Measurements from ENCODE around the gene EFCAB7. TPM values are rescaled to one million over a fixed set of nuclear protein-coding genes. Genes with fewer than 3 reads are reported as not detected.

The EFCAB7 gene
- total RNA-seq, 1 experiment from 2014 or later, result 3.6 TPM

DNA sequence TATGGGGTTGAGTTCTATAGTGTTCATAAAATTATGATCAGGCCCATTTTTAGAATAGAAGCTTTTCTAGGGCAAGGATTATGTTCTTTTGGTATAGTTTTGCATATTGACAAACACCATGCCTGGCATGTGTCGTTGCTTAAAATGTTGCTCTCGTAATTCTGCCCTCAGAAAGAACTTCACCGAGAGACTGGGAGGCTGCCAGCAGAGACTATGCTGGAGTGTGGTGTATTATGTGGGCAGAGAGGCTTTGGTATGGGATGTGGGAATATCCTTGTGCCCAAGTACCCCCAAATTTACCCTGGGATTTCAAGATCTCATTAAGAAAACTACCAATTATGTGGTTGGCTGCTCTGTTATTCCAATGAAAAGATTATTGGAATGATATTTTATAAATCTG is 97.8 kb downstream of the EFCAB7 start:
- no peak overlapping the region for H3K4me3 ChIP-seq (ENCODE audit: low read length)
- ATAC-seq, result no peak
- no peak overlapping the region for H3K27ac ChIP-seq (ENCODE audit: low read length)
- no peak for TF ChIP-seq EZH2phosphoT487 (IDR thresholded peaks at IDR 0.05; ENCODE audit: borderline replicate concordance, low read length)
- TF ChIP-seq, protein P1, sequence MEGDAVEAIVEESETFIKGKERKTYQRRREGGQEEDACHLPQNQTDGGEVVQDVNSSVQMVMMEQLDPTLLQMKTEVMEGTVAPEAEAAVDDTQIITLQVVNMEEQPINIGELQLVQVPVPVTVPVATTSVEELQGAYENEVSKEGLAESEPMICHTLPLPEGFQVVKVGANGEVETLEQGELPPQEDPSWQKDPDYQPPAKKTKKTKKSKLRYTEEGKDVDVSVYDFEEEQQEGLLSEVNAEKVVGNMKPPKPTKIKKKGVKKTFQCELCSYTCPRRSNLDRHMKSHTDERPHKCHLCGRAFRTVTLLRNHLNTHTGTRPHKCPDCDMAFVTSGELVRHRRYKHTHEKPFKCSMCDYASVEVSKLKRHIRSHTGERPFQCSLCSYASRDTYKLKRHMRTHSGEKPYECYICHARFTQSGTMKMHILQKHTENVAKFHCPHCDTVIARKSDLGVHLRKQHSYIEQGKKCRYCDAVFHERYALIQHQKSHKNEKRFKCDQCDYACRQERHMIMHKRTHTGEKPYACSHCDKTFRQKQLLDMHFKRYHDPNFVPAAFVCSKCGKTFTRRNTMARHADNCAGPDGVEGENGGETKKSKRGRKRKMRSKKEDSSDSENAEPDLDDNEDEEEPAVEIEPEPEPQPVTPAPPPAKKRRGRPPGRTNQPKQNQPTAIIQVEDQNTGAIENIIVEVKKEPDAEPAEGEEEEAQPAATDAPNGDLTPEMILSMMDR (conservative IDR thresholded peaks at IDR 0.05; ENCODE audit: low read depth, low read length), result no peak
- no peak for TF ChIP-seq EZH2 (IDR thresholded peaks at IDR 0.05; ENCODE audit: low read length, unreplicated experiment)
- DNase-seq, result no peak
- H3F3A ChIP-seq (ENCODE audit: low read length, unreplicated experiment), result no peaks in the 10 kb centered on the region
- H3K4me1 ChIP-seq (ENCODE audit: insufficient read depth, low read length), result peaks cover 10% of the 10 kb centered on the region; the same call in 1 of the 2 replicates
- no peaks in the 10 kb centered on the region for H3K9me2 ChIP-seq (replicated peaks; ENCODE audit: low read length)
- no peak overlapping the region for H2AFZ ChIP-seq (ENCODE audit: low read length)
- H3K4me2 ChIP-seq (ENCODE audit: low read length), result no peak overlapping the region
- no peaks in the 10 kb centered on the region for H3K36me3 ChIP-seq (ENCODE audit: low read depth, low read length)
- no peaks in the 10 kb centered on the region for H3K9me3 ChIP-seq (ENCODE audit: low read length)
- no peak overlapping the region for H3K9ac ChIP-seq (ENCODE audit: low read length)
- ChIA-PET CTCF (no interaction called here), POLR2A (ENCODE audit: unreplicated experiment) (no interaction called here)
- H4K20me1 ChIP-seq (ENCODE audit: low read length), result no peaks in the 10 kb centered on the region
- no TSS peak for BruUV-seq (replicated peaks)
- peaks cover 21% of the 10 kb centered on the region; the same call in 1 of the 2 replicates for H3K79me2 ChIP-seq (ENCODE audit: low read length)
- no peaks in the 10 kb centered on the region for H3K27me3 ChIP-seq (ENCODE audit: low read length)
- intact Hi-C loops (cut with micrococcal nuclease), result no loop called here

DNA sequence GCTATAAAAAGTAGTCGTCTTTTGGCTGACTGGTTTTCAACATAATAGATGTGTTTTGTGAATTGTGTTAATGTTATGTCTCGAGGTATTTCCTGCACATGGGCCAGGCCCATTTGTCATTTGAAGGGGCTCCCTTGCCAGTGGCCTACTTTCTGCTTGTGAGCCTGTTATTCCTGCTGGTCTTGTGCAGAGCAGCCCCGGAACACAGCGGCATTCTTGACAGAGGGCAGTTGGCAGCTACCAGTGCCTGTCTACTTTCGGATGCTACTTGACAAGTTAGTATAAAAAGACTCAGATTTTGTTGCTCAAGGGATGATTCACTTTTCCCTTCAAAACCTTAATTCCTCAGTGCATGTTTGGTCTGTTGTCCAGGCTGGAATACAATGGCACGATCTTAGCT is 98.4 kb downstream of the EFCAB7 start:
- BruUV-seq (replicated peaks), result no TSS peak
- peaks cover 17% of the 10 kb centered on the region; the same call in 1 of the 2 replicates for H3K79me2 ChIP-seq (ENCODE audit: low read length)
- ATAC-seq (no peak), DNase-seq (no peak)
- no peak overlapping the region for H3K27ac ChIP-seq (ENCODE audit: low read length)
- H3K36me3 ChIP-seq (ENCODE audit: low read depth, low read length), result no peaks in the 10 kb centered on the region
- H3F3A ChIP-seq (ENCODE audit: low read length, unreplicated experiment), result no peaks in the 10 kb centered on the region
- H3K4me3 ChIP-seq (ENCODE audit: low read length), result no peak overlapping the region
- H2AFZ ChIP-seq (ENCODE audit: low read length), result no peak overlapping the region
- intact Hi-C loops (cut with micrococcal nuclease), result no loop called here
- no peak overlapping the region for H3K4me2 ChIP-seq (ENCODE audit: low read length)
- CTCF ChIA-PET, result no interaction called here
- POLR2A ChIA-PET (ENCODE audit: unreplicated experiment), result no interaction called here
- no peaks in the 10 kb centered on the region for H3K9me3 ChIP-seq (ENCODE audit: low read length)
- no peak overlapping the region for H3K9ac ChIP-seq (ENCODE audit: low read length)
- H3K27me3 ChIP-seq (ENCODE audit: low read length), result no peaks in the 10 kb centered on the region
- TF ChIP-seq, protein P1 (conservative IDR thresholded peaks at IDR 0.05; ENCODE audit: low read depth, low read length), result no peak
- TF ChIP-seq EZH2 (IDR thresholded peaks at IDR 0.05; ENCODE audit: low read length, unreplicated experiment), result no peak
- no peak for TF ChIP-seq EZH2phosphoT487 (IDR thresholded peaks at IDR 0.05; ENCODE audit: borderline replicate concordance, low read length)
- H3K9me2 ChIP-seq (replicated peaks; ENCODE audit: low read length), result no peaks in the 10 kb centered on the region
- peaks cover 8% of the 10 kb centered on the region; the same call in 1 of the 2 replicates for H3K4me1 ChIP-seq (ENCODE audit: insufficient read depth, low read length)
- H4K20me1 ChIP-seq (ENCODE audit: low read length), result no peaks in the 10 kb centered on the region

Other genes with a start within 250 kb of the EFCAB7 start
- 0.17 TPM in 1 of 2 replicates, not detected in the other for gene FOXD3, start 201.0 kb upstream of the EFCAB7 start, total RNA-seq (2014; rRNA removed)
- gene ALG6, start 155.9 kb upstream of the EFCAB7 start, total RNA-seq (2014; rRNA removed), result 16.0 and 17.3 TPM in 2 replicates
- 31.3 and 44.8 TPM in 2 replicates for gene ITGB3BP, start 300 bp upstream of the EFCAB7 start, total RNA-seq (2014; rRNA removed)
- 124 and 132 TPM in 2 replicates for gene PGM1, start 69.9 kb downstream of the EFCAB7 start, total RNA-seq (2014; rRNA removed)

Measured in PC-3 (cell line).